GM19099 (cell line): ENCODE measurements around the gene YJEFN3.

Experiments
- POLR2A ChIP-seq: IDR thresholded peaks from 3 replicates; pipeline ENCODE4 v1.6.1; 2011; ENCODE audit warnings: low read depth; ENCODE audit not compliant: insufficient read length; ENCODE audit errors: extremely low read depth

Gene YJEFN3

GRCh38 chr19:19528721-19529490 lies at the start of gene YJEFN3:
Gene YJEFN3 (plus strand): TSS chr19:19528911. CDS start chr19:19528933, 22 bp downstream.
- no peak for TF ChIP-seq POLR2A

GRCh38 chr19:19480688-19481087 lies 48.0 kb upstream of the YJEFN3 start:
- TF ChIP-seq POLR2A, result no peak

- no peak for TF ChIP-seq POLR2A
Measured at GRCh38 chr19:19482809-19483596, 45.7 kb upstream of the YJEFN3 start.

- TF ChIP-seq POLR2A, result no peak
Measured at GRCh38 chr19:19485161-19485997, 43.3 kb upstream of the YJEFN3 start.

- no peak for TF ChIP-seq POLR2A
Measured at GRCh38 chr19:19485998-19486290, 42.8 kb upstream of the YJEFN3 start.

- TF ChIP-seq POLR2A, result no peak
Measured at GRCh38 chr19:19486343-19487076, 42.2 kb upstream of the YJEFN3 start.

GRCh38 chr19:19487077-19487949 lies 41.4 kb upstream of the YJEFN3 start:
- no peak for TF ChIP-seq POLR2A

GRCh38 chr19:19487950-19488874 lies 40.5 kb upstream of the YJEFN3 start:
- no peak for TF ChIP-seq POLR2A

GRCh38 chr19:19488875-19489690 lies 39.6 kb upstream of the YJEFN3 start:
- peak; percentile 45 for TF ChIP-seq POLR2A

GRCh38 chr19:19489804-19490204 lies 38.9 kb upstream of the YJEFN3 start:
- TF ChIP-seq POLR2A, result no peak

- TF ChIP-seq POLR2A, result no peak
Measured at GRCh38 chr19:19490214-19490968, 38.3 kb upstream of the YJEFN3 start.

- TF ChIP-seq POLR2A, result no peak
Measured at GRCh38 chr19:19491321-19492025, 37.2 kb upstream of the YJEFN3 start.
